ENCODE results near the gene SLC22A8.
"Not testable (repeated sequence)": the region's sequence is repeated elsewhere in the genome, so short reads cannot be mapped to it uniquely, and the experiment has no call there.

The SLC22A8 gene, protein sequence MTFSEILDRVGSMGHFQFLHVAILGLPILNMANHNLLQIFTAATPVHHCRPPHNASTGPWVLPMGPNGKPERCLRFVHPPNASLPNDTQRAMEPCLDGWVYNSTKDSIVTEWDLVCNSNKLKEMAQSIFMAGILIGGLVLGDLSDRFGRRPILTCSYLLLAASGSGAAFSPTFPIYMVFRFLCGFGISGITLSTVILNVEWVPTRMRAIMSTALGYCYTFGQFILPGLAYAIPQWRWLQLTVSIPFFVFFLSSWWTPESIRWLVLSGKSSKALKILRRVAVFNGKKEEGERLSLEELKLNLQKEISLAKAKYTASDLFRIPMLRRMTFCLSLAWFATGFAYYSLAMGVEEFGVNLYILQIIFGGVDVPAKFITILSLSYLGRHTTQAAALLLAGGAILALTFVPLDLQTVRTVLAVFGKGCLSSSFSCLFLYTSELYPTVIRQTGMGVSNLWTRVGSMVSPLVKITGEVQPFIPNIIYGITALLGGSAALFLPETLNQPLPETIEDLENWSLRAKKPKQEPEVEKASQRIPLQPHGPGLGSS

DNA sequence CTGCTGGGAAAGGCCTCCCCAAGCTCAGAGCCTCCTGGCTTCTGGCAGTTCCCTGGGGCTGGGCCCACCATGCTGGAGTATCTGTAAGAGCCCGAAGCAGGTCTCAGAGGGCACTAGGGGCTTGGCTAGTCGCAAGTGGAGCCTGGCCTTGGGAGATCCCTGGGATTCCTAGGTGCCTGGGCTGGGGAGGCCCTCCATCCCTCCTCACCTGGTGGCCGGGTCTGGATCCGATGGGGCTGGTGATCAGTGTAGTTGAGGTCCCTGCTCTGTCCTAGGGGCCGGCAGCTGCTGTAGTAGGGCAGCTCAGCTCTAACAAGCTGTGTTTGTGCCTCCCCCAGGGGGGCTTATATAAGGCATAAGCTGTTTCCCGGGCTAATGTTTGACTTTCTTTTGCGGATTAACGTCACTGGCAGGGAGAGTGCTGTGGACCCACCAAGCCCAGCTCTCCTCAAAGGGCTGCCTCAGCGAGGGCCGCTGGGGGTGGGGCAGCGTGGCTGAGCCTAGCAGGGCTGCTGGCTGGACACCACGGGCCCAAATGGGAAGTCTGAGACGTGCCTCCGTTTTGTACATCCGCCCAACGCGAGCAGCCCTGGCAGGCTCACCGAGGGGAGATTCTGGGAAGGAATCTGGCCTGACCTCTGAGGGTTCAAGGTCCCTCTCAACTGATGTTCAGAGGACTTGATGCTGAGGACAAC, at the start of gene SLC22A8:
Gene SLC22A8, minus strand, starts transcription at position 321 of the 695 bp plus-strand sequence. CDS start 883 bp downstream, outside the sequence.
- no peak for DNase-seq

DNA sequence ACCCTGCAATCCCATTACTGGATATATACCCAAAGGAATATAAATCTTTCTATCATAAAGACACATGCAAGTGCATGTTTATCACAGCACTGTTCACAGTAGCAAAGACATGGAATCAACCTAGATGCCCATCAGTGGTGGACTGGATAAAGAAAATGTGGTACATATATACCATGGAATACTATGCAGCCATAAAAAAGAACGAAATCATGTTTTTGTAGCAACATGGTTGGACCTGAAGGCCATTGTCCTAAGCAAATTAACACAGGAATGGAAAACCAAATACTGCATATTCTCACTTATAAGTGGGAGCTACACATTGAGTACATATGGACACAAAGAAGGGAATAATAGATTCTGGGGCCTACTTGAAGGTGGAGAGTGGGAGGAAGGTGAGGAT, 30.6 kb upstream of the SLC22A8 start:
- DNase-seq: not testable (repeated sequence)

DNA sequence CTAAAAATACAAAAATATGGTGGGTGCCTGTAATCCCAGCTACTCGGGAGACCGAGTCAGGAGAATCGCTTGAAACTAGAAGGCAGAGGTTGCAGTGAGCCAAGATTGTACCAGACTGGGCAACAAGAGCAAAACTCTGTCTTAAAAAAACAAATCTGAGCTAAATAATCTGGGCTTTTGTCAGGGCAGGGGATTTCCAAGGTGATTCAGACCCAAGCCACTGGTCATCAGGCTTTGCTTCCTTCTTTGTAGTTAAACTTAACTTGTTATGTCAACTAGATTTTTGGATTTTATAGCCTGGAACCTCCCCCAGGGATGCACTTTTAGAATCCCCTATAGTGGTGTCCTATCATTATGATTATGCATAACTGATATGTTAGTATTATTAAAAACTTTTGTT, 27.0 kb upstream of the SLC22A8 start:
- DNase-seq: no peak

DNA sequence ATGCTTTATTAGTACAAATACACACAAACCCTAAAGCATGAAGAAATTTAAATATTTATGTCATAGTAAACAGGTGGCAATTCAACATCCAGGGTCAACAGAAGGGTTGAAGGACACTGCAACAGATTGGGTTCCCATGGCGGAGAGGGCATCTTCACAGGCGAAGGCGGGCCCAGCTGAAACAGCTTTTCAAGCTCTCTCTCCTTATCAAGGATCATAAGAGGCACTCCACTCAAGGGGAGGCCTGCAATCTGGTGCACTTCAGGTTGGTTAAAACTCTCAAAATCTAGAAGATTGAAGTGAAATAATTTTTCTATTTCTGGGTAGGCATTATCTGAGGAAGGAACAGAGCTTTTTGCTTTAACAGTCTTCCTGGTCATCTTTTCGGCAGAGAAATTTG, 16.8 kb upstream of the SLC22A8 start:
- DNase-seq: peak; percentile 6

DNA sequence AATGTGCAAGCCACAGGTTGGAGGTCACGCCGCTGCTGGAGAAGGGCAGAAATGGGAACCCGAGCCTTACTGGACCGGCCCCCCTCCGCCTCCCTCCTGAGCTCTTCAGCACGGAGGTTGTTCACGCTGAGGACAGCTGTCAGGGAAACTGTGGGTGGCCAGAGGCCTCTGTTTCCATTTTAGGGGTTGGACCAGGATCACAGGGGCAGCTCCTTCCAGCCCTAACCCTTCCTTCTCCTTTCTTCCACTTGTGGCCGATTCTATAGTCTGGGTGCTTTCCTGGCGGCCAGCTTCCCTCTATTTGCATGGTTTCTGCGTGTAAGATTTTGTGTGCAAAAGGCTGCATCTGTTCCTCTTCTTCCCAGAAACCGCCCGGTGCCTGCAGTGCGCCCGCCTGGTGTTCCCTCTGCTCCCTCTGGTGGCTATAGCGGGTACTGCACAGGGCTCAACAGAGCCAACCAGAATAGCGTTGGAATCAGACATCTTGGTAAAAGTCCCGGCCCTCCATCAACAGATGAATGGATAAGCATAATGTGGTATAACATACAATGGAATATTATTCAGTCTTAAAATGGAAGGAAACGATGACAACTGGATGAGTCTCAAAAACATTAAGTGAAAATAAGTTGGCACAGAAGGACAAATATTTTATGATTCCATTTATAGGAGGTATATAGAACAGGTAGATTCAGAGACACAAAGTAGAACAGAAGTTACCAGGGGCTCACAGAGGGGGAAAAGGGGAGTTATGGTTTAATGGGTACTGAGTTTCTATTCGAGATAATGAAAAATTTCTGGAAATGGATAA, 8.4 kb upstream of the SLC22A8 start:
- DNase-seq: peak; percentile 21

DNA sequence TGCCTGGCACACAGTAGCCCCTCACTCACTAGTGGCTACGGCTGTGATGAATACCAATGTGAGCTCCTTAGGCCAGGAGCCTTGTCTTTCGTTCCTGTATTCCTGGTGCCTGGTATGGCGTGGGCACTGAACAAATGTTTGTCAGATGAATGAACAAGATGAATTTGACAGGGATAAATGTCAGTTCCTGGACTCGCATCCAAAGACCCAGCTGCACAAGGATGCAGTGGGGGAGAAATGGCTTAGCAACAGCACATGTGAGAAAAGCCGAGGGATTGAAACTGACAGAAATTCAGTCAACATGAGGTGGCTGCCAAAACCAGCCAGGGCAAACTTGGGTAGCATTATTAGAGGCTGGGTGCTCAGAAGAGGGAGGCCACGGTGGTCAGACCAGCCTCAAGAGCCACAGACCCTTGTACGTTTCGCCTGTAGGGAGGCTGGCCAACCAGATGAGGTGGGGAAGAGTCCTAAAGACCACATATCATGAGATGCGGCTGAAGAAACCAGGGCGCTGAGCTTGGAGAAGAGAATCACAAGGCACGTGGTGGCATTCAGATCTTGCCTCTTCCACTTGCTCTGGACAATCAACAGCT, 7.7 kb upstream of the SLC22A8 start:
- DNase-seq: no peak

DNA sequence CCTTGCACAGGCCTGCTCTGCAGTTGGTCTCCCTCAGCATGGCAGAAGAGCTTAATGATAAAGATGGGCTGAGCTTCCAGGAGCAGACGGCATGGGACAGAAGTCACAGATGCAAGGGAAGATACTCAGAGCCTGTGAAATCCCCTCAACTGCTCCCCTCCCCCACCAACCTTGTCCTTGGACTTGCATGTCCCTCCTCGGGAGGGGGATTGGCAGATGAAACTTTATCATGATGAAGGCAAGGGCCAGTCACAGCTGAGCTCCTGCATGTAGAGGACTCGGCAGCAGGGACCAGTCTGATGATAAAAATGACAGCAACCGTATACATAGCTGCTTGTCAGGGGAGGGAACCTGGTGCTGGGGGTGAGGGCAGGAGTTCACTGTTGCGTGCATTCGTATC, 6.8 kb upstream of the SLC22A8 start:
- DNase-seq: no peak

DNA sequence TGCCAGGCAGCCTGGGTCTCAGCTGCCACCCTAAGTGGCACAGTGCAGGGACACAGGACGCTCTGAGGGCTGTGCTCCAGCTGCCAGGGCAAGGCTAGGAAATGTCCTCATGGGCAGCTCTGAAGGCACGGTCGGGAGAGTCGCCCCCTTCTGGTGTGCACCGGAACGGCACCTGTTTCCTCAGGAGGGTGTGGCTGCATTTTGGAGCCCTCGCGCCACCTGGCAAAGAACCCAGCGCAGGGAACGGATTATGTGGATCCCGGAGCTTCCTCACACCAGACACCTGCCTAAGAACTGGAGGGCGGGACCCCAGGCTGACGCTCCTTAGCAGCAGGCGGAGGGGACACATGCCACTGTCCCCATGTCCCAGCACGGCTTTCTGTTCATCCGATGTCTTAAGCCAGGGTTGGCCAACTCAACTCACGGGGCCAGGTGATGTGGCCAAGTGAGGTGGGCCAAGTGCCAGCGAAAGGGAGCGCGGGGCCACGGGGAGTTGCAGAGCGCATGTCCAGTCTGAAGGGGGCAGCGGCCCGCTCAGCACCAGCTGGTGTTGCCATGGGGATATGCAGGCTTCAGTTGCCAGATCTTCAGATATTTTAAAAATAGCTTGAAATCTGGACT, 5.1 kb upstream of the SLC22A8 start:
- DNase-seq: no peak

DNA sequence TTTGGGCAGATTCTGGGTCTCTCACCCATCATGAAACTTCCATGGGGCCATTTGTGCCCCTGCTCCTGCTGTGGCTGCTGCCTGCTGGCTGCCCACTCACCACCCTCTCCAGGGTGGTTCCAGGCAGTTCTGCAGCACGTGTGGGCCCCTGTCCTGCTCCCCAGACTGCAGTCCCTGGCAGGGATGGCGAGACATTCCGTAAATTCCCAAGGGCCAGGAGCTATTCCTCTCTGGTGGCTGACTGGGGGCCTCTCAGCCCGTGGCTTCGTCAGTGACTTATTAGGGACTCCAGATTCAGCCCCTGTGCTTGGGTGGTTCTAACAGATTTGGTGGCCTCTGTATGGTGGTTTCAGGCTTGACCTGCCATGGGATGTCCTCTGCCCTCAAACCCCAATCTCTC, 3.9 kb upstream of the SLC22A8 start:
- no peak for DNase-seq

DNA sequence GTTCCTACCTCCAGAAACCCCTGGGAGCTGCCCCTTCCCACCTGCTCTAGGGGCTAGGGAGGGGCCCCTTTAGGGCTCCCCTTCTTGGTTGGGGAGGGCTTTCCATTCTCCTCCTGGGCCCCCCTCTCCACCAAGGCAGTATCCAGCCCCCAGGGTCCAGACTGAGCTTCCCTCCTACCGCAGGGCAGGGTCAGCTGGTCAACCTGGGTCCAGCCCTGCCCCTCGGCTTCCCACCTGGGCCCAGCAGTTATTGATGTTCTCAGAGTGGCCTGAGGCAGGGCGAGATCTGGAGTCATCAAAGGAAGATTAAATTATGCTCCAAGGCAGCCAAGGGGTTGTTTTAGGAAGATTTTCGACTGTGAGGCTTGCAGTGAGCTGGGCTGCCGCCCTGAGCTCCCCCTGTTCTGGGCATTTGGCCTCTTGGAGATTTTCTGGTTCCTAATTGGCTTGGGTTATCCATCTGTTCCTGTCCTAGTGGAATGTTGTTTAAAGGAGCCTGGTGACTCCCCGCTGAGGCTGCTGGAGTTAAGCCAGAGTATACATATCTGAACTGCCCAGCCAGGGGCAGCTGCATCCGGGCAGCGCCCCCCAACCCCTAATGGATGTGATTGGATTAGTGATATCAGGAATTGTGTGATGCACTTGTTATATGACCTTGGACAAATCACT, 1.8 kb upstream of the SLC22A8 start:
- DNase-seq: no peak

DNA sequence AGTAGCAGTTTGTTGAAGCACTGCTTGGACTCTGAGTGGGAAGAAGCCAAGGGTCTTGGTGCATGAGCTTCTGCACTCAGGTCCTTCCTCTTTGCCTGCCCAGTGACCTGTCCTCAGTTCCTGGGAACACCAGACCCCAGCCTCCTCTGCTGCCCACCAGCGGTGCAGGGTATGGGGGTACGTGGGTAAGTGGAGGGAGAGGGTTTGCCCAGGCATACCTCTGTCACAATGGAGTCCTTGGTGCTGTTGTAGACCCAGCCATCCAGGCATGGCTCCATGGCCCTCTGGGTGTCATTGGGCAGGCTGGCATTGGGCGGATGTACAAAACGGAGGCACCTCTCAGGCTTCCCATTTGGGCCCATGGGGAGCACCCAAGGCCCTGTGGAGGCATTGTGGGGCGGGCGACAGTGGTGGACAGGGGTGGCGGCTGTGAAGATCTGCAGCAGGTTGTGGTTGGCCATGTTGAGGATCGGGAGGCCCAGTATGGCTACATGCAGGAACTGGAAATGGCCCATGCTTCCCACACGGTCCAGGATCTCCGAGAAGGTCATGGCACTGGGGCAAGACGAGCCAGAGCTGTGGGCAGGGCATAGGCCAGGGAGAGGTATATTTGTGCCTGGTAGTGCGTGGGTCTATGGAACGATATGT, 1.1 kb downstream of the SLC22A8 start:
- no peak for DNase-seq

DNA sequence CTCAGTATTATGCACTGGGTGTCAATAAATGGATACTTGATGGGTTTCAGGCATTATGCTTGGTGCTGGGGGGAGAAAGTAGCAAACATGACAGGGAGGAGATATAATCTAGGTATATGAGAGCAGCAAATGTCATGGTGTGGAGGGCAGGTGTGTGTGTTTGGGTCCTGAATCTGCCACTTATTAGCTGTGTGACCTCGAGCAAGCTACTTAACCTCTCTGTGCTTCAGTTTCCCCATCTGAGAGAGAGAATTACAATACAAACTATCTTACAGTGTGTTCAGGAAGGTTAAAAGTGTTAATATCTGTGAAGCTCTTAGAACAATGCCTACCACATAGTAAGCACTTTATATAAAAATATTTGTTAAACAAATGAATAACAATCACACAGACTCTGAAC, 2.8 kb downstream of the SLC22A8 start:
- no peak for DNase-seq

DNA sequence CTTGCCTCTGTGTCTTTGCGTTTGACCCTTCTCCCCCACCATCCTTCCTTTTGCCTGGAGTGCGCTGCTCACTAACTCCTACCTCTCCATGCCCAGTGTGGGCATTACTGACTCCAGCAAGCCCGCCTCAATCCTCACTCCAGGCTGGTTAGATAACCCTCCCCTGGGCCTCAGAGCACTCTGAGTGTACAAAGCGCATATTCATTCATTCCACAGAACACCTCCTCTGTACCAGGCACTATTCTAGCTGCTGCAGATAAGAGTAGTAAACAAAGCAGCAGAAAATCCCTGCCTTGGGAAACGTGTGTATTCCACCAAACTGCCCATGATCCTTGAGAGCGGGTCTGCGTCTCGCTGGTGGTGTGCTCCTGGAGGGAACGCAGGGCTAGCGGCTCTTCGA, 3.2 kb downstream of the SLC22A8 start:
- DNase-seq: no peak

DNA sequence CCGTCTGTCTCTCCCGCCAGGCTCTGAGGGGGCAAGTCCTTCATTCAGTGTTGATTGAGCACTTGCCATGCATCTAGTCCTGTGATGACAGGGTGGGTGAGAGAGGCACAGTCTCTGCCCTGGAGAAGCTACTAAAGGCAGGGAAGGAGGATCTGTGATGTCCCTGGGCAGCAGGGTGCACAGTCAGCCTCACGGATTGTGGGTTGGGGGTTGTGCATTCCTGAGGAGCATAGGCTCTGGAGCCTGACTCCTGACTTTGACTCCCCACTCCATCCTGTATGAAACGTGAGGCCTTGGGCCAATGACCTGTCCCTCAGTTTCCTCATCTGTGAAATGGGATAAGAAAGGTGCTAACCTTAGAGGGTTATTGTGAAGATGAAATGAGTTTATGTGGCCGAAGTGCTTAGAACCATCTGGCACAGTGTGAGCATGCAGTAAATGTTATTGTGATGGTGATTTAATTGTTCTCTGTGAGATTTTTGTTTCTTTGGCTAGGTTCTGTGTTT, 4.7 kb downstream of the SLC22A8 start:
- DNase-seq: no peak

DNA sequence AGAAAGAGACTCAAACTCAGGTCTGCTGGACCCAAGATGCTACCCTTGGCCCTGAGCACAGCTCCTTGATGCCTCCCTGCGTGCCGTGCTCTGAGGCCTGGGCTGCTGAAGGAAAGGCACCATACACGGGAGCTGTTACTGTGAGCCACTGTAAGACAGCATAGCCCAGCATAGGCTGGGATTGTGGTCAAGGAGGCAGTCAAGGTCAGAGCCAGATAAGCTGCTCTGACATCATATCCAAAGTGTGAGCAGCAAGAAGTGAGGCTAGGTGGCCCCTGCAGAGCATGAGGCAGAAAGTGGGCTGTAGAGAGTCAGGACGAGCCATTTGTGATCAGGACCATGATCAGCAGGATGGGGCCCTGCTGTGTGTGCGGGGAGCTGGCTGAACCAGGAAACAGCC, 7.7 kb downstream of the SLC22A8 start:
- no peak for DNase-seq

DNA sequence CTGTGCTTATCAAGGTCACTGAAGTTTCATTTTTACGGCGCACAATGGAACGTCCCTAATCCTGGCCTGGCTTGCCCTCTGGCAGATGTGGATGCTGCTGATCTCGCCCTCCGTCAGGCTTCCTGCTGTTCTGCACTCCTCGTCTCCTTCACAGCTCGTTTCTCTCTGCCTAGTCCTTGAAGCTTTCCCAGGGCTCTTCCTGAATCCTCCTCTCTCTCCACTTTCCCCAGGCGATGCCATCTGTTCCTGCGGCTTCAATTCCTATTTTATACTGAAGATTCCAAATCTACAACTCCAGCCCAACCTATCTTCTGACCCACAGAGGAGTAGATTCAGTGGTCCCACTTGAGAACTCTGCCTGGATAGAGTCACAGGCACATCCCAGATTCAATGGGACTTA, 14.2 kb downstream of the SLC22A8 start:
- no peak for DNase-seq

DNA sequence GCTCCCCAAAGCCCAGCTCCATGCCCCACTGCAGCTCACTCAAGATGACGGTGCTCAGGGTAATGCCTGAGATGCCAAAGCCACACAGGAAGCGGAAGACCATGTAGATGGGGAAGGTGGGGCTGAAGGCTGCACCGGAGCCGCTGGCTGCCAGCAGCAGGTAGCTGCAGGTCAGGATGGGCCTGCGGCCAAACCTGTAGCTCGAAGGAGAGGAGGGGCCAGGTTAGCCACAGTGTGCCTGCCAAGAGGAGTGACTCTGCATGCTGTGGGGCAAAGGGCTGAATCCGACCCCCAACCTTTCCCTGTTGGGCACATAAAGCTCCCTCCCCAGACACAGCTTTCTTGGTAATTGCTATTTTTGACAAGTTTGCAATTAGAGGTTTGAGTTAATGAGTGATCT, 16.0 kb downstream of the SLC22A8 start:
- DNase-seq: no peak

DNA sequence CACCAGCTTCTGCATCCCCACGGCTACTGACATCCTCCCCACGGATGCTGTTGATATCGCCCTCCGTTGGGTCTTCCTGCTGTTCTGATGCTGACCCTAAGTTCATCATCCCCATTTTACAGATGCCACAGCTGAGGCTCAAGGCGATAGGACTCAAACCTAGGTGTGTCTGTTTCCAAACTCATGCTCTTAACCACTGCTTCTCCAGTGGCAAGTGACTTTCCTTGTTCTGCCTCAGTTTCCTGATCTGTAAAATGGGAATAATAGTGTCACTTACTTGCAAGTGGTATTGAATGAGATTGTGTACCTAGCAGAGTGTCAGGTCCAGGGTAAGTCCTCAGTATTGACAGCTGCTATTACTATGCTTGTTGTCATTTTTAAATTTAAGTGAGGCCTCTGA, 16.5 kb downstream of the SLC22A8 start:
- no peak for DNase-seq

DNA sequence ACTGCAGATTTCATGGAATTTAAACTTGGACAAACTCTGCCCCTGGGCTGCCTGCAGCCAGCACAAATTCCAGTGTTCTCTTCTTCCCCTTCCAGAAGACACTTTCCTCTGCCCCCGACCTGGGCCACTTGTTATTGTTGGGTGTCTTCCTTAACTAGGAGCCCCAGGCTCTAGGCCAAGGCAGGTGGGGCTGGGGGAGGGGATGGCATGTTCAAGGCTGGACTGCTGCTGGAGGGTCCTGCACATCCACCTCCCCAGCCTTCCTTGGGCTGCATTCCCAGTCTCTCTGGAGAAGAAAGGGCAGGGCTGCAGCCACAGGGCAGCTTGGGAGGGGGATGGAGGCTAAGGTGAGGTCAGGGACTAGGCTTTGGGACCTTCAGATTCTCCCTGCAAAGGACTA, 19.4 kb downstream of the SLC22A8 start:
- DNase-seq: no peak

DNA sequence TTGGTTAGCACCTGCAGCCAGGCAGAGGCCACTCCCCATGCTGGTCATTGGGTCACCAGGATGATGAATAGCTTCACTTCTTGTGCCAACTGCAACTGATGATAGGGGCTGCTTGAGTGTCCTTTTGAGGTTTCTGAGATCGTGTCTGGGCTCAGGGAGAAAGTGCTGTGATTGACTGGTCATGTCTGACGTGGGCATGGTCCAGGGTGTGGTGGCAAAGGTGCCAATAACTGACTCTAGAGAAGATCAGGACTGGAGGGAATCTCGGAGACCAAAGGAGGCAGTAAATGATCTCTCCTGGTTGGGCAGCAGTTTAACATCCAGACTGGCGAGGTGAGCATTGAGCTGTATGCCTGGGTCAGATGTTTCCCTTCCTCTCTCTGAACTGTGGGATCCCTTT, 20.9 kb downstream of the SLC22A8 start:
- DNase-seq: no peak

DNA sequence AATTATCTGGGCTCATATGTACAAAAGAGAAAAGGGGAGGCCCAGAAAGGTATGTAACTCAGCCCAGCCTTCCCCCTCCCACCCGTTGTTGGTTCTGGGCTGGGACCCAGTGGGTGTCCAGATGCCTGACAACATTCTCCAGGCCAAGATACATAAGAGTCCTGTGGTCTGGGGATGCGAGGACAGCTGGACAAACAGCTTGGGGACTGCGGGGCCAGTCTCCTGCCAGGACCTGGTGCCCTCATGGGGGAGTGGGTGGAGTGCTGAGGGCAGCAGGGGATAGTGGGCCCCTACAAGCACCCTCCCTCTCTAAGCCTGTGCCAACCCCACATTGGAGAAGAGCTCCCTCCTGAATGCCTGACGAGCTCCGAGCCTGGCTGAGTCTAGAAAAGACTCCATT, 27.4 kb downstream of the SLC22A8 start:
- no peak for DNase-seq

Measured in DMS79 (cell line).